HG03457 (cell line): ENCODE measurements around the gene CDYL2.

Source experiments
- ATAC-seq: cut with Tn5 transposase; IDR thresholded peaks from one replicate; pipeline ENCODE4 v1.9.1; 2021; ENCODE audit warnings: moderate number of reproducible peaks; ENCODE audit not compliant: unreplicated experiment

Gene CDYL2

DNA sequence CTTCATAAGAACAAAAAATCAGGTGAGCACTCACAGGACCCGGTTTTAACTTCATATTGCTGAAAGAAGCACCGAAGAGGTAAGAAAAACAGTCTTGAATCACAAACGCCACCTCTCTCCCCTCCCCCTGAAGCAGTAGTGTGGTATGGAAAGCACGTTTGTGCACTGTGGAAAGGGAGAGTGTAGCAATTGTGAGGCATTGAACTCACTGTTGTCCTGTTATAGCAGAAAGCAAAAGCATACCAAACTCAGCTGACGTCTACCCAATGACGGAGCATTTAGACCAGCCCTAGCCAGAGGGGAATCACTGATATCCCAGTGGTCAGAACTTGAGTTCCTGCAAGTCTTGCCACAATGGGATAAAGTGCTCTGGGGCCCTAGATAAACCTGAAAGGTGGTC lies 164.8 kb downstream of the CDYL2 start:
- ATAC-seq, result no peak

GRCh38 chr16:80637621-80638020 lies 166.8 kb downstream of the CDYL2 start:
- ATAC-seq, result no peak

DNA sequence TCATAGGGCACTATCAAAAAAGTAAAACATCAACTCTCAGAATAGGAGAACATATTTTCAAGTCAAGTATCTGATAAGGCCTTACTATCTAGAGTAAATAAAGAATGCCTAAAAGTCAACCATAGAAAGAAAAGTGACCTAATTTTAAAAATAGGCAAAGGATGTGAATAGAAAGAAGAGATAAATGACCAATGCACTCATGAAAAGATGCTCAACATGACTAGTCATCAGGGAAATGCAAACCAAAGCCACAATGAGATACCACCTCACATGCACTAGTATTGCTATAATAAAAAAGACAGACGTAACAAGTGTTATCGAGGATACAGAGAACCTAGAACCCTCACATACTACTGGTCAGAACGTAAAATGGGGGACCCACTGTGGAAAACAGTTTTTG lies 172.8 kb downstream of the CDYL2 start:
- no peak for ATAC-seq

GRCh38 chr16:80628254-80628653 lies 176.1 kb downstream of the CDYL2 start:
- no peak for ATAC-seq

DNA sequence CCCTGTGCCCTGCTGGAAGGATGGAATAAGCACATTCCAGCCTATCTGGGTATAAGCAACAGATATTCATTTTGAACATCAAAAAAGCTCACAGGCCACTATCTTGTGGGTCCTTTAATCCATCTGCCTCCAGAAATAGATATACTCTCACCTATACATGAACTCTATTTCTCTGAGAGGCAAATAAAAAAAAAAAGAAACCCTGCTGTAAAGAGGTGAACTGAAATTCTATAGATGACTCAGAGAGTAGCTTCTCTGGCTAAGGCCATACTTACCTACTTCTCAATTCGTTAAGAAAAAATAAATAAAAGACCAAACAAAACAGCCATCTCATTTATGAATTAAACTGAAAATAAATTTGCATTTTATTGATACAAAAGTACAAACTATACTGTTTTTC lies 177.3 kb downstream of the CDYL2 start:
- ATAC-seq, result no peak

DNA sequence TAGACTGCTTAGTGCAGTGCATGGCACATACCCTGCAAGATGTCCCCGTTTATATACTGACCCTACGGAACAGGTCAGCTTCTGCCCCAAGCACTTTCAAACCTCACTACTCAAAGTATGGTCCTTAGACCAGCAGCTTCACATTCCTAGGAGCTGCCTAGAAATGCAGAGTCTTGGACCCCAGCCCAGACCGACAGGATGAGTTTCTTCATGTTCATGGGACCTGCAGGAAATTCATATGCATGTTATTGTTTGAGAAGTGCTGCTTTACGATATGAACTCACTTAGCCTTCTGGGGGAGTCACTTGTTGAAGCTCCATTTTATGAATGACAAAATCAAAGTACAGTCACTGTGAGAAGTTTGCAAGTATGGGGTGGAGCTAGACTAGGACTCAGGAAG lies 181.0 kb downstream of the CDYL2 start:
- no peak for ATAC-seq

DNA sequence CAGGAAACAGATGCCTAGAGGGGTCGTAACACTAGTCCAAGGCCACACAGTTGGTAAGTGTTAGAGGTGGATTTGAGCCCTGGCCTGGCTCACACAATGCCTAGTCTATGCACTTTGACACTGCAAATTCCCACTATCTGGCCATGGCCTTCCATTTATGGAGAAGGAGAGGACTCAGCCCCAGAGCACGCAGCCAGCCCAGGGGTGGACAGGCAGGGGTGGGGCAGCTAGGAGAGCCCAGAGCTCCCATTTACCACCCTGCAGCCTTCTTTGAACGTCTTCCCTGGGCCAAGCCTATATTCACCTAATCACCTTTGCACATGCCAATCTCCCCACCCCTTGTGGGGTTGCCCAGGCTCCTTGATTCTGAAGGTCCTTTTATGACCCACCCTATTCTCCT lies 182.4 kb downstream of the CDYL2 start:
- ATAC-seq, result no peak

DNA sequence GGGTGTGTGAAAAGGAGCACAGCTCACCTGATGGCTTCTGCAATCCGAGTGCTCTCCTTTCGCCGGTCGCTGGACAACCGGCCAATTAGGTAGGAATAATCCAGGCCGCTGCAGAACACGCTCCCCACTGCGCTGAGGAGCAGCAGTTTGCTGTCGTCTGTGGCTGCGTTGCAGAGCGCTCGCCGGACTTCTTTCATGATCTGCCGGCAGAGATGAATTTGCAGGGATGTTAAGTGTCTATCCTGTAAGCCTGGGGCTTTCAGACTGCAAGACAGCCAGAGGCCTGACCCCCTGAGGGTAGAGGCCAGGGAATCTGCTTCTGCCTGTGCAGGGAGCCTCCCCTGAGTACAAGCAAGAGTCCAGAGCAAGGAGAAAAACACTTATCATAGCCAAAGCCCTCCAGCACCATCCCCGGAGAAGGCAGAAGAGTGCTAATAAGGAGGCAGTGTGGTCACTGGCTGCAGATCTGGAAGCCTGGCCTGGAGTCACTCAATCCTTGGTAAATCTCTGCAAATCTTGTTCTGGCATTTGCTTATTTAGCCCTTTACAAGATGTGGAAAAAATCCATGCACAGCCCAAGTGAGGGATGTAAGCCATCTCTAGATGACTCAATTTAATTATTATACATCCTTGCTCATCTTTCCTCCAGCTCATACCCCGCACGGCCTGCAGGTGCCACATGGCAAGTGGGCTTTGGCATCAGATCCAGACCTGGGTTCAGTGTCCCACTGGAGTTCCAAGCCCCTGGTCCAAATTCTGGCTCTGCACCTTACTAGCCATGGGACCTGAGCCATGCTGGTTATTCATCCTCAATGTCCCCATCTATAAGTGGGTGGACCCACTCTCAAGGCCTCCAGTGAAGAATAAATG lies 183.4 kb downstream of the CDYL2 start:
- ATAC-seq, result no peak

DNA sequence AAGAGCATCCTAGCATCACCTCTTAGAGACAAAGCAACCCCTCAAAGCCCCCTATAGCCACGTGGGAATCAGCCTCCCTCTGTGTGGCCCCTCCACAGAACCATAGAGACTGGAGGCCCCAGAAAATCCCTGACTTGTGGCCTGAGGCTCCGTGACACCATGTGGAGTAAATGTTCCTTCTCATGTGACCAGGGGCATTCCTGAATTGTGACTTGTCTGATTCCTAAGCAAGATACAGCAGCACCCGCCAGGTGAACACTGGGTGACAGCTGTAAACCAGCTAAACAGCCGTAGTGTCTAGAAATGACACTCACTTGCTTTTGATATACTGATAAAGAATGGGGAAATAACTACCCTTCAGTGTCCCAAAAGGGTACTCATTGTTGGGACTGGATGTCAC lies 184.6 kb downstream of the CDYL2 start:
- ATAC-seq, result no peak

GRCh38 chr16:80618862-80619648 lies 185.3 kb downstream of the CDYL2 start:
- no peak for ATAC-seq

- no peak for ATAC-seq
Measured at GRCh38 chr16:80616362-80616761, 188.0 kb downstream of the CDYL2 start.

DNA sequence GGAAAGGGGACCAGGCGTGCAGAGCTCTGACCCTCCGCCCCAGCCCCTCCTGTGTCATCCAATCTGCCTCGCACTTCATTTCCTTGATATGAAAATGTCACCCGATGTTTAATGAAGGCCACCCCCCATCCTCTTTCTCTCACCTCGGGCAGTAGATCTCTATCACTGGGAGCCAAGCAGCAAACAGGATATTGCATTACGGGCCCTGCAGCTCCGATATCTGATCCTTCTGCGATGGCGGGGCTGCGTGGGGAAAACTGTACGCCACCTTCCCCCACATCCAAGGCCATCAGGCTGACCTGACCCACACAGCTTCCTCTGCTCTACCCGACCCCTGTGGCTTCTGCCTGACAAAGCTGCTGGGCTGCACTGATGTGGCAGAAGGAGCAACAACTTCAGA lies 188.7 kb downstream of the CDYL2 start:
- ATAC-seq, result no peak

DNA sequence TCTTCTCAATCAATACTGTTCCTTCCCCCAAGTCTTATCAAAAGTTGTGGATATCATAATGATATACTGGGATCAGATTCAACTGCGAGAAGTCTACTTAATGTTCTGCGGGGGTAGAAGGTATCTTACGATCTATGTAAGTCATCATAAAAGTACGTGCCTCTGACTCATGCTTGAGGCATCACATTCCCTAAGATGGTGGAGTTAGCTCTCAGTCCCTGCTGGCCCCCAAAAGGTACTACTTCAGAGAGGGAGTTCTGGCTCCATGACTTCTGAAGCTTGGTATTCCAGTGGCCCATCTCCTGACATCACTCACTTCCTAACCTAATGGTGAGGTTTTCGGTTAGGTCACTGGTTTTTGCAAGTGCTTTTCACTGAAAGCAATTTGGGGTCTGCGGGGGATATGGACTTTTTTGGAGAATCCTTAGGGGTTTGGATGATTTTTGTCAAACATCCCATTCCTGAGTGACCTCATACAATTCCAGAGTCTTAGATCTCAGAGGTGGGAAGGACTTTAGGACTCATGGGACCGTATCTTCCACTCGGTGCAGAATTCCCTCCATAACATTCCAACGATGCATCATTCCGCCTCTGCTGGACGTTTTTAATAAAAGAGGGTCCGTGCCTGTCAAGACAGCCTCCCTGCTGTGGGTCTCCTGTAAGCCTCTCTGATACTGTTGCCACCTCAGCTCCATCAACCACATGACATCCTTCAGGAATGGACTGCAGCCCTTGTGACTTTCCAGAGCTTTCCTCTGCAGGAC lies 189.3 kb downstream of the CDYL2 start:
- no peak for ATAC-seq

- ATAC-seq, result no peak
Measured at GRCh38 chr16:80612461-80613017, 191.9 kb downstream of the CDYL2 start.

DNA sequence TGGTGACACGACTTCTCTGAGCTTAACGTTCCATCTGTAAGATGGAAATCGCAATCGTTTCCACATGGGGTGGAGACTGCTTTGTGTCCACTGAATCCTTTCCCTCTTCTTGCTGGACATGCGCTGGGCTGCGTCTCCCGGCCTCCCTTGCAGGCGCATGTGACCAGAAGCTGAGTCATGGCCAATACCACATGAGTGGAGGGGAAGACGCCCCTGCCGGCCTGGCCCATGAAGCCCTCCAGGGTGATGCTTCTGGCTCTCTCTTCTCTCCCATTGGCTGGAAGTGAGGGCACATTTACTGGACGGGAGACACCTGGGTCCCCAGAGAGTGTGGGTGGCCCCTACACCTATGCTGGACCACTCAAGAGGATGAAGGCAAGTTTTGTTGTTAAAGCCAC lies 192.5 kb downstream of the CDYL2 start:
- ATAC-seq, result no peak

DNA sequence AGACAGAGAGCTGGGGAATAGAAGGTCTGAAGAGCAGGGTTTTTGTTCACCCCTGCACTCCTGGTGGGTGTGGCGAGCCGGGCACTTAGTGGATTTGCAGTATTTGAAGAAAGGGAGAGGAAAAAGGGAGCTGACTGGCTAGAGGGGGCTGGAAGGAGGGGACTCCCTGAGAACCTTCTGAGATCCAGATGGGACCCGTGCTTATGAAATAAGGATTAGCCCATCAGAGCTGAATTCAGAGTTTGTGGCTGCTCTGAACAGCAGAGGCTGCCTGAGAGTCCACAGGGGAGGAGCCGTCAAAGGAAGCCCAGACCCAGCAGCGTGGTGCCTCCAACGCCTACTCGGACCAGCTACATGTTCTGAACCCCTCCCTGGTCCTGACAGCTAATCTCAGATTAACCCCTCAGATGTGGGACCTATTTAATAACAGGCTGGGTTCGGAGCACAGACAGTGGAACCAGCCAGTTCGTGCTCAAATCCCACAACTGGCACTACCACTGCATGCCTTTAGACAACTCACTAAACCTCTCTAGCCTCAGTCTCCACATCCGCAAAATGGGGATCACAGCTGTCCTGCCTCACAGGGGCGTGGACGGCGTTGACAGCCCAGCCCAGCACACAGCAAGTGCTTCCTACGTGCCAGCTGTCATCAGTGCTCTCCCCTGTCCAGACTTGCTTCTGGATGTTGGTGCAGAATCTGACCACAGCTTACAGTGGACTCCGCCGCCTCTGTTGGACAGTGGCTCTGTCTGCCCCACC lies 193.0 kb downstream of the CDYL2 start:
- no peak for ATAC-seq

GRCh38 chr16:80610481-80611156 lies 193.8 kb downstream of the CDYL2 start:
- ATAC-seq, result no peak

DNA sequence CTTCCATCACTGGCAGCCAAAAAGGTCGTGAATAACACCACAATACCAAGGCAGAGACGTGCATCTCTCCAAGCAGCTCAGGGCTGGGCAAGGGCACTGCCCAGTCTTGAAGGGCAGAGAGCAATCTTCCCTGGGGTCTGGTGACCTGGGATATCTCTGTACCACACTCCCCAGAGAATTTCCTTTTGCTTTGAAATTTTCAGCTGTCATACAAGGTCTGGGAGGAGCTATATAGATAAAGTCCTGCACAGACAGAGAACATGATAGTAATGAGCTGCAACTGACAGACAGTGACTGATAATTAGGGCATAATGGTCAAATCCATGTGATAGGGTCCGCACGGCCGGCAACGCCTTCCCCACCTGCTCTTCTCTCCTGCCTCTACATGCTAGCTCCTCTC lies 195.5 kb downstream of the CDYL2 start:
- no peak for ATAC-seq

- ATAC-seq, result no peak
Measured at GRCh38 chr16:80607204-80607603, 197.2 kb downstream of the CDYL2 start.

GRCh38 chr16:80606221-80606766 lies 198.1 kb downstream of the CDYL2 start:
- no peak for ATAC-seq
